Erythroblast (primary cell): ENCODE results near the gene SELENBP1.

Experiments
- GATA1 ChIP-seq: IDR thresholded peaks from 2 replicates; pipeline ENCODE4 v1.6.1; 2011; ENCODE audit warnings: low read depth, mild to moderate bottlenecking, control low read depth, low read length, moderate library complexity
- POLR2A ChIP-seq: IDR thresholded peaks from 2 replicates; pipeline ENCODE4 v1.6.1; 2011; ENCODE audit warnings: mild to moderate bottlenecking, low read length

- TF ChIP-seq POLR2A (no peak), GATA1 (no peak)
These were observed 4.8 kb upstream of the SELENBP1 start for GRCh38 chr1:151377150-151377884.
